Left ventricle myocardium inferior (tissue), 1 donor: ENCODE results near the gene PLEKHA7. TPM values are rescaled to one million over a fixed set of nuclear protein-coding genes. Genes with fewer than 3 reads are reported as not detected.

Experiments
- DNase-seq: peaks from one replicate; pipeline ENCODE4 v3.0.0-alpha.2; 2020
- H3K27ac ChIP-seq: fragments of 200-600 bp; replicated peaks from 2 replicates; pipeline ENCODE4 v1.8.0; 2021
- H3K27me3 ChIP-seq: fragments of 200-600 bp; 2 replicates; pipeline ENCODE4 v1.8.0; 2021; ENCODE audit warnings: low read depth
- H3K36me3 ChIP-seq: fragments of 200-600 bp; 2 replicates; pipeline ENCODE4 v1.8.0; 2021
- H3K4me1 ChIP-seq: fragments of 200-600 bp; 2 replicates; pipeline ENCODE4 v1.8.0; 2021
- H3K4me3 ChIP-seq: fragments of 200-600 bp; 2 replicates; pipeline ENCODE4 v1.8.0; 2021; ENCODE audit warnings: mild to moderate bottlenecking, moderate library complexity
- H3K9me3 ChIP-seq: fragments of 200-600 bp; replicated peaks from 2 replicates; pipeline ENCODE4 v1.8.0; 2021
- intact Hi-C: fragments of 100-400 bp; cut with micrococcal nuclease; formaldehyde crosslinking; loops from one replicate; pipeline ENCODE4 v1.11.0; 2022
- total RNA-seq: library from RNA; stranded (reverse); fragmentation: NEBNext Ultra II Directional; extraction: Animal tissue kit (Norgen Biotek cat#: 25700); gene quantifications from one replicate; pipeline ENCODE4 v1.2.1, GENCODE V29; 2021
- TF ChIP-seq, protein P1 (sequence below): fragments of 200-600 bp; IDR thresholded peaks from 2 replicates; pipeline ENCODE4 v1.8.0; 2021; ENCODE audit warnings: antibody characterized with exemption, mild to moderate bottlenecking, borderline replicate concordance
- donor health status: DM: no; HTN: yes; CAD: no; lungs with severe emphysema.

PLEKHA7 gene
- total RNA-seq, 1 donor from 2014 or later: 33.2 TPM

DNA sequence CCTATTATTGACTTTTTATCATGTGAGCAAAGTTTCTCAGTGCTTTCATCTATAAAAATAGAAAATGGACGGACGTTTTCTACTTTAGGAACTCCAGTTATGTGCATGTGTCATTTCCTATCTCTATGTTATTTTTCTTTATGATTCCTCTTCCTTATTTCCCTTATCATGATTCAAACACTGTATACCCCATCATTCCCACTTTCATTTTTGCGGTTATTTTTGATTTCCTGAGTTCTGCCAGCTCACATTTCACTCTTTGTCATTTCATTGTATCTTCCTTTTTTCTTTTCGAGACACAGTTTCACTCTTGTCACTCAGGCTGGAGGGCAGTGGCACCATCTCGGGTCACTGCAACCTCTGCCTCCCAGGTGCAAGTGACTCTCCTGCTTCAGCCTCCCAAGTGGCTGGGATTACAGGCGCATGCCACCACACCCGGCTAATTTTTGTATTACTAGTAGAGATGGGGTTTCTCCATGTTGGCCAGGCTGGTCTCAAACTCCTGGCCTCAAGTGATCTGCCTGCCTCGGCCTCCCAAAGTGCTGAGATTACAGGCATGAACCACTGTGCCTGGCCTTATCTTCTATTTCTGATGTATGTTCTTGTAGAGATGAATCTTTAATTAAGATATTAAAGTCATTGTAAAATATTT is 254.2 kb downstream of the PLEKHA7 start:
- intact Hi-C loops: no loop called here
- DNase-seq: no peak
- Histone ChIP-seq H3K27ac (peak overlapping the region; percentile 23), H3K9me3 (no peaks in the 10 kb centered on the region), H3K4me1 (peaks cover 10% of the 10 kb centered on the region), H3K27me3 (no peaks in the 10 kb centered on the region), H3K36me3 (peaks cover 37% of the 10 kb centered on the region), H3K4me3 (no peak overlapping the region)
- TF ChIP-seq, protein P1, sequence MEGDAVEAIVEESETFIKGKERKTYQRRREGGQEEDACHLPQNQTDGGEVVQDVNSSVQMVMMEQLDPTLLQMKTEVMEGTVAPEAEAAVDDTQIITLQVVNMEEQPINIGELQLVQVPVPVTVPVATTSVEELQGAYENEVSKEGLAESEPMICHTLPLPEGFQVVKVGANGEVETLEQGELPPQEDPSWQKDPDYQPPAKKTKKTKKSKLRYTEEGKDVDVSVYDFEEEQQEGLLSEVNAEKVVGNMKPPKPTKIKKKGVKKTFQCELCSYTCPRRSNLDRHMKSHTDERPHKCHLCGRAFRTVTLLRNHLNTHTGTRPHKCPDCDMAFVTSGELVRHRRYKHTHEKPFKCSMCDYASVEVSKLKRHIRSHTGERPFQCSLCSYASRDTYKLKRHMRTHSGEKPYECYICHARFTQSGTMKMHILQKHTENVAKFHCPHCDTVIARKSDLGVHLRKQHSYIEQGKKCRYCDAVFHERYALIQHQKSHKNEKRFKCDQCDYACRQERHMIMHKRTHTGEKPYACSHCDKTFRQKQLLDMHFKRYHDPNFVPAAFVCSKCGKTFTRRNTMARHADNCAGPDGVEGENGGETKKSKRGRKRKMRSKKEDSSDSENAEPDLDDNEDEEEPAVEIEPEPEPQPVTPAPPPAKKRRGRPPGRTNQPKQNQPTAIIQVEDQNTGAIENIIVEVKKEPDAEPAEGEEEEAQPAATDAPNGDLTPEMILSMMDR: no peak

DNA sequence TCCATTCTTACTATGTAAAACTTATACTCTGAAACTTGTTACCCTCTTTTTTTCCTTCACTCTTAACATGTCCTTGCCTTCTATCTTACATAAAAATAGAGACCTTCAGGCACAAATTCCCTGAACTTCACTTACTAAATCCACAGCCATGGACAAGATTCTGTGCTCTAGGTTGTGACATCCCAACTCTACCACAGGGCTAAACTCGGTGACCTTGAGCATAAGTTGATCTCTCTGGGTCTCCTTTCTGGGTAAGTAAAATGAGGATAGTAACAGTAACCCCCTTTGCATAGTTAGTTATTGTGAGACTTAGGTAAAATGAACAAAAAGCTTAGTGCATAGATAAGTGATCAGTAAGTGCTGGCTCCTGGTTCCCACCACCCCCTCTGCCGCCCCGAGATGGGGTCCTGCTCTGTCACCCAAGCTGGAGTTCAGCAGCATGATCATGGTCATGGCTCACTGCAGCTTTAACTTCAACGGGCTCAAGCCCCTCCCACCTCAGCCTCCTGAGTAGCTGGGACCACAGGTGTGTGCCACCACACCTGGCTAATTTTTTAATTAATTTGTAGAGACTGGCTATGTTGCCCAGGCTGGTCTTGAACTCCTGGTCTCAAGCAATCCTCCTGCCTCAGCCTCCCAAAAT is 255.7 kb downstream of the PLEKHA7 start:
- DNase-seq: no peak
- peaks cover 52% of the 10 kb centered on the region for H3K36me3 ChIP-seq

GRCh38 chr11:16750417-16750816 is 263.8 kb downstream of the PLEKHA7 start:
- TF ChIP-seq, protein P1: no peak
- intact Hi-C loops: no loop called here
- Histone ChIP-seq H3K27ac (no peak overlapping the region), H3K36me3 (peaks cover 99% of the 10 kb centered on the region), H3K9me3 (no peaks in the 10 kb centered on the region), H3K27me3 (no peaks in the 10 kb centered on the region), H3K4me3 (no peak overlapping the region), H3K4me1 (peaks cover 28% of the 10 kb centered on the region)
- DNase-seq: no peak

More for the DNA sequence above, 255.7 kb downstream of the PLEKHA7 start:
- Histone ChIP-seq H3K4me3 (no peak overlapping the region), H3K27ac (peak overlapping the region; percentile 23), H3K9me3 (no peaks in the 10 kb centered on the region), H3K4me1 (peaks cover 10% of the 10 kb centered on the region), H3K27me3 (no peaks in the 10 kb centered on the region)
- TF ChIP-seq, protein P1: no peak
- intact Hi-C loops: no loop called here

DNA sequence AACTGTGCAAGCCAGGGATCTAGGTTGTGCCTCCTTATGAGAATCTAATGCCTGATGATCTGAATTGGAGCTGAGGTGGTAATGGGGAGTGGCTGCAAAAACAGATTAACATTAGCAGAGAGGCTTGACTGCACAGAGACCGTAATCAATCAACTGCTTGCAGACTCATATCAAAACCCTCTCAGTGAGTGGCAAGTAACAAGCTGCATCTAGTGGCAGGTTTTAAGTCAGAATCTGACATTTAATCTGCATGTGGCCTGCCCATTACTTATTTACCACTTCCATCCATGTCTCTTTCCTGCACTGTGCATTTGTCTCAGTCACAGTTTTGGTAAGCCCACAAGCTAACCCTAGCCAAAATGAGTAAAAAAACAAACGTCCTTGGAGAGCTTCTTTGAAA is 264.5 kb downstream of the PLEKHA7 start:
- intact Hi-C loops: no loop called here
- H3K9me3 ChIP-seq: no peaks in the 10 kb centered on the region
- H3K27ac ChIP-seq: no peak overlapping the region
- no peak for DNase-seq
- TF ChIP-seq, protein P1: no peak
- no peak overlapping the region for H3K4me3 ChIP-seq
- H3K4me1 ChIP-seq: peaks cover 35% of the 10 kb centered on the region
- no peaks in the 10 kb centered on the region for H3K27me3 ChIP-seq
- peaks cover 99% of the 10 kb centered on the region for H3K36me3 ChIP-seq

GRCh38 chr11:16749092-16749491 is 265.1 kb downstream of the PLEKHA7 start:
- H3K9me3 ChIP-seq: no peaks in the 10 kb centered on the region
- no peaks in the 10 kb centered on the region for H3K27me3 ChIP-seq
- TF ChIP-seq, protein P1: no peak
- peaks cover 41% of the 10 kb centered on the region for H3K4me1 ChIP-seq
- H3K36me3 ChIP-seq: peaks cover 96% of the 10 kb centered on the region
- no peak for DNase-seq
- intact Hi-C loops: no loop called here
- no peak overlapping the region for H3K27ac ChIP-seq
- H3K4me3 ChIP-seq: no peak overlapping the region
